BLaER1 treated with 17β-estradiol and CSF1 and Interleukin-3, amounts not matched to agents 10 nM and 100 nM (cell line): ENCODE results near the gene SYK.

ENCODE experiments used
- H3K27ac ChIP-seq, 11 experiments: shearing (Covaris generic); formaldehyde crosslinking; 2 replicates each; pipeline ENCODE4 v1.8.1; 2022
- H3K27me3 ChIP-seq, 11 experiments: shearing (Covaris generic); formaldehyde crosslinking; 2 replicates each; pipeline ENCODE4 v1.8.1; 2022
- H3K36me3 ChIP-seq, 11 experiments: shearing (Covaris generic); formaldehyde crosslinking; 2 replicates each; pipeline ENCODE4 v1.8.1; 2022
- H3K4me1 ChIP-seq, 10 experiments: shearing (Covaris generic); formaldehyde crosslinking; 2 replicates each; pipeline ENCODE4 v1.8.1; 2022
- H3K4me2 ChIP-seq, 11 experiments: shearing (Covaris generic); formaldehyde crosslinking; 2 replicates each; pipeline ENCODE4 v1.8.1; 2022
- H3K4me3 ChIP-seq, 10 experiments: shearing (Covaris generic); formaldehyde crosslinking; 2 replicates each; pipeline ENCODE4 v1.8.1; 2022
- H3K9ac ChIP-seq, 11 experiments: shearing (Covaris generic); formaldehyde crosslinking; 2 replicates each; pipeline ENCODE4 v1.8.1; 2022
- H3K9me3 ChIP-seq, 11 experiments: shearing (Covaris generic); formaldehyde crosslinking; replicated peaks in 1 of 11; 2 replicates each; pipeline ENCODE4 v1.8.1; 2022
- H4K20me1 ChIP-seq, 11 experiments: shearing (Covaris generic); formaldehyde crosslinking; 2 replicates each; pipeline ENCODE4 v1.8.1; 2022
- Cebpa-rat ChIP-seq, 11 experiments: shearing (Covaris generic); IDR thresholded peaks; 2 replicates each; pipeline ENCODE4 v1.8.1; 2022

SYK gene

DNA sequence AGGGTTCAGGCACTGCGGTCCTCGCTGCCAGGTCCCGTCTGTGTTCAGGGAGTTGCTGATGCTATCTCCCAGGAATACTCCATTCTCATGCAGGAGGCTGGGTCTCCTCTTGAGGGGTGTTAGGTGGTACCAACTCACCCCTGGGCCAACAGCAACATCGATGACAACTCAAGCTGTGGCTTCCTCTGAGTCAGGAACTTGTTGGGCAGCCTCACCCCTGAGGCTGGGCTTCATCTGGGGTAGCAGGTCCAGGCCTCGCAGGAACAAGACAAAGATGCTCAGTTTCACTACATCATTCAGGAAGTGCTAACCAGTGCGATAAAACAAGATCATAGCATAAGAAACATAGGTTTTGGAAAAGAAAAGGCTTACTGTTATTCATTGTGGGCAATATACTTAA lies 125.9 kb downstream of the SYK start:
- Histone ChIP-seq H3K4me3 (no peak overlapping the region), H3K27ac (no peak overlapping the region), H3K9me3 (peaks cover 0 to 14% (median 0%) of the 10 kb centered on the region in 11 experiments; a peak in 4 of 22 replicates), H3K4me1 (peaks cover 8 to 39% (median 26%) of the 10 kb centered on the region in 10 experiments), H3K27me3 (no peaks in the 10 kb centered on the region), H3K9ac (no peak overlapping the region), H3K4me2 (peak overlapping the region in 2 of 11 experiments; percentile 17 to 18; a peak in 2 of 22 replicates), H3K36me3 (no peaks in the 10 kb centered on the region), H4K20me1 (no peaks in the 10 kb centered on the region)
- TF ChIP-seq Cebpa-rat (IDR thresholded peaks at IDR 0.05) = no peak

DNA sequence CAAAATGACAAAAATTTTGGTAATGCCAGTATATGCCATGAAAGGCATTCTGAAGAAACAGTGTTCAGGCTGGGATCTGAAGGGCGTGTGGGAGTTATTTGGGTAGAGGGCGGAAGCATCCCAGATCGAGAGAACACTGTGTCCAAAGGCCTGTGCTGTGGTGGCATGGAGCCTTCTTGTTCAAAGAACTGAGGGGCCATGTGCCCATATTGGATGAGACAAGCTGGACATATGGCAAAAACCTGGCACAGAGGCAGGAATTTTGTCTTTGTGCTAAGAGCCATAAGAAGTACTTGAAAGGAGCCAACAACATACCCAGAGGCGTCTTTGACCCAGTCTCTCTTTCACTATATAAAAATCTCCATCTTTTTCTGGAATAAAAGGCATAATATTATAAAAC lies 128.0 kb downstream of the SYK start:
- no peak overlapping the region for H3K4me2 ChIP-seq
- TF ChIP-seq Cebpa-rat (IDR thresholded peaks at IDR 0.05) = no peak
- no peaks in the 10 kb centered on the region for H3K36me3 ChIP-seq
- no peaks in the 10 kb centered on the region for H4K20me1 ChIP-seq
- H3K4me1 ChIP-seq = peaks cover 2 to 42% (median 28%) of the 10 kb centered on the region in 10 experiments
- no peak overlapping the region for H3K9ac ChIP-seq
- H3K27ac ChIP-seq = no peak overlapping the region
- H3K9me3 ChIP-seq = peaks cover 0 to 14% (median 0%) of the 10 kb centered on the region in 11 experiments; a peak in 4 of 22 replicates
- H3K27me3 ChIP-seq = no peaks in the 10 kb centered on the region
- H3K4me3 ChIP-seq = no peak overlapping the region

DNA sequence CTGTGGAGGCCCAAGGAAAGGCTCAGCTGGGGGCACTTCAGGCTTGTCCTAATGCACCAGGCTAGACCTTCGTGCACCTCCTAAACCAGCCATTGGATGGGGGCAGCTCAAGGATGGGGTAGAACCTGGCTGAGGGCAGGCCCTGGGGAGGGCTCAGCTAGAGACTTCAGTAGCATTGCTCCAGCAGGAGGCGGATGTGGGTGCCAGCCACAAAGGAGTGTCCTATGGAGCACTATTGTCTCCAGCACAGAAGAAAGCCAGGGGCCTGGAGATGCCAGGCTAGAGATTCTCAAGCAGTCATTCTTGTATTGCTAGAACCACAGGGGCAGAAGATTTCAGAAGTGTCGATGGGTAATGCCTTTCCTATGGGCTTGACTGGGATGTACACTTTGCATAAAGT lies 131.8 kb downstream of the SYK start:
- Histone ChIP-seq H3K9me3 (no peaks in the 10 kb centered on the region; a peak in 1 of 22 replicates), H4K20me1 (no peaks in the 10 kb centered on the region), H3K27ac (no peak overlapping the region), H3K4me1 (peaks cover 0 to 49% (median 39%) of the 10 kb centered on the region in 10 experiments; a peak in 18 of 20 replicates), H3K9ac (no peak overlapping the region), H3K36me3 (no peaks in the 10 kb centered on the region), H3K4me2 (peak overlapping the region in 8 of 11 experiments; percentile 59 to 92 (median 76); a peak in 15 of 22 replicates), H3K27me3 (0 out of 22 replicates have a peak, but pooled peaks cover 0 to 4% (median 0%) of the 10 kb centered on the region in 11 experiments), H3K4me3 (no peak overlapping the region)
- TF ChIP-seq Cebpa-rat (IDR thresholded peaks at IDR 0.05) = no peak

DNA sequence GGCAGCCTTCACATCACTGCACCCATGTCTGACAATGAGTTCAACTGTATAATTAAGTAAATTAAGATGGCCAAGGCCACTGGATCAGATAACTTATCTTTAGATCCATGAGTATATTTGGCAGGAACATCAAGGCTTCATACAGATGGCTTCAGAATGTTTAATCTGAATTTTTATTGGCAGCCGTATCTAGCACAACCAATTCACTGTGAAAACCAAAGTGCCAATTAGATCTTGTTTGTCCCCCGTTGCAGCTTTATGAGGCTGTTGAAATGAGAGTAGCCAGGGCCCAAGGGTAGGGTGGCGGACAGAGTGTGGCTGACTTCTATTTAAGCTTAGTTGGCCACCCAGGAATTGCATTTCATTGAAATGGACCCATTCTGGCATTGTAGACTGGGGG lies 137.7 kb downstream of the SYK start:
- no peak overlapping the region for H3K27ac ChIP-seq
- H4K20me1 ChIP-seq = no peaks in the 10 kb centered on the region
- H3K4me1 ChIP-seq = peaks cover 0 to 45% (median 35%) of the 10 kb centered on the region in 10 experiments; a peak in 18 of 20 replicates
- H3K9me3 ChIP-seq = peaks cover 9 to 23% (median 18%) of the 10 kb centered on the region in 11 experiments; a peak in 20 of 22 replicates
- no peak for TF ChIP-seq Cebpa-rat (IDR thresholded peaks at IDR 0.05)
- H3K9ac ChIP-seq = no peak overlapping the region
- H3K36me3 ChIP-seq = no peaks in the 10 kb centered on the region
- H3K4me2 ChIP-seq = no peak overlapping the region
- H3K4me3 ChIP-seq = no peak overlapping the region
- 0 out of 22 replicates have a peak, but pooled peaks cover 0 to 4% (median 0%) of the 10 kb centered on the region in 11 experiments for H3K27me3 ChIP-seq

DNA sequence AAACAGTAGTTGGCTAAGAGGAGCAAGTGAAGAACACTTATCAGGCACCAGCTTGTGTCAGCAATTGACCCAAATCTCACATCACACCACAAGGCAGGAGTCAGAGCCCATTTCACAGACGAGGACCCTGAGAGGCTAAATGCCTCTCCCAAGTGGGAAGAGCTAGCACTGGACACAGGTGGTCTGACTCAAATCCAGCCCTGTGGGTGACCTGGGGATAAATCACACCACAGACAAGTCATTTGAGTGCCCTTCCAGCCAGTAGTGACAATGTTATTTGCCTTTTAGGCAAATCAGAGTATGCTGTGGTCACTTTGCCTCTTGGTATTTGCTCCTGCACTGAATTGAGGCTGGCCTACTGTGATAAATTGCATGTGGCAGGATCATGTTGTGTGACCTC lies 138.7 kb downstream of the SYK start:
- H3K36me3 ChIP-seq = no peaks in the 10 kb centered on the region
- no peak overlapping the region for H3K9ac ChIP-seq
- no peak overlapping the region for H3K4me3 ChIP-seq
- no peaks in the 10 kb centered on the region for H4K20me1 ChIP-seq
- no peak for TF ChIP-seq Cebpa-rat (IDR thresholded peaks at IDR 0.05)
- H3K27ac ChIP-seq = no peak overlapping the region
- H3K27me3 ChIP-seq = no peaks in the 10 kb centered on the region
- peaks cover 0 to 35% (median 26%) of the 10 kb centered on the region in 10 experiments; a peak in 17 of 20 replicates for H3K4me1 ChIP-seq
- H3K4me2 ChIP-seq = no peak overlapping the region
- H3K9me3 ChIP-seq = peaks cover 9 to 23% (median 18%) of the 10 kb centered on the region in 11 experiments; a peak in 20 of 22 replicates

DNA sequence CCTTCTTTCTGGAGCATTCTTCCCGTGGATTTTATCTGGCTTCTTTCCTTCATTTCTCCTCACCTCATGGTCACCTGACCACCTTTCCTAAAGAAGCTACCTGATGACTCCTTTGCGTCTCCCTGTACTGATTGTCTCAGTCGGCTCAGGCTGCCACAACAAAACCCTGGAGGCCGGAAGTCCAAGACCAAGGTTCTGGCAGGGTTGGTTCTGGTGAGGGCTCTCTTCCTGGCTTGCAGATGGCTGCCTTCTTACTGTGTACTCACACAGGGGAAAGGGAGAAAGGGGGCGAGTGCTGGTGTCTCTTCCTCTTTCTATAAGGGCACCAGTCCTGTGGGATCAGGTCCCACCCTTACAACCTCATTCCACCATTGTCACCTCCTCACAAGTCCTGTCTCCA lies 140.0 kb downstream of the SYK start:
- no peak for TF ChIP-seq Cebpa-rat (IDR thresholded peaks at IDR 0.05)
- H3K27ac ChIP-seq = no peak overlapping the region
- H3K27me3 ChIP-seq = no peaks in the 10 kb centered on the region
- peak overlapping the region in 4 of 11 experiments; percentile 46 to 58 (median 46); a peak in 6 of 22 replicates for H3K4me2 ChIP-seq
- no peak overlapping the region for H3K9ac ChIP-seq
- H3K4me3 ChIP-seq = no peak overlapping the region
- H4K20me1 ChIP-seq = no peaks in the 10 kb centered on the region
- H3K36me3 ChIP-seq = no peaks in the 10 kb centered on the region
- H3K9me3 ChIP-seq = peaks cover 9 to 23% (median 18%) of the 10 kb centered on the region in 11 experiments; a peak in 20 of 22 replicates
- H3K4me1 ChIP-seq = peaks cover 0 to 21% (median 14%) of the 10 kb centered on the region in 10 experiments; a peak in 14 of 20 replicates

DNA sequence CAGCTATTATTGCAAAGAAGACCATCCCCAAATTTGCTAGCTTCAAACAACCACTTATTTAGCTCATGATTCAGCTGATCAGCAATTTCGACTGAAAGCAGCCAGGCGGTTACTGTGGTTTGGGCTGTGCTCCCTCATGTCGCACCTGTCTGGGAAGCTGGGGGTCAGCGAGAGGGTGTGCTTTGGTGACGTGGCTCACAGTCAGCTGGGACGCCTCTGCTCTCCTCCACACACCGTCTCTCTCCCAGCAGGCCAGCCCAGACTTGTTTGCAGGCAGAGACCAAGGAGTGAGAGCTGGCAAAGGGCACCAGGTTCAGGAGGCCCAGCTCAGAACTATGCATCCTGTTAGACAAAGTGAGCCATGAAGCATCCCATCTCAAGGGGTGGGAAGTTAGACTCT lies 140.9 kb downstream of the SYK start:
- H3K27me3 ChIP-seq = no peaks in the 10 kb centered on the region
- H3K4me1 ChIP-seq = peaks cover 0 to 18% (median 12%) of the 10 kb centered on the region in 10 experiments; a peak in 14 of 20 replicates
- no peaks in the 10 kb centered on the region for H3K36me3 ChIP-seq
- H4K20me1 ChIP-seq = no peaks in the 10 kb centered on the region
- H3K4me2 ChIP-seq = peak overlapping the region in 7 of 11 experiments; percentile 43 to 65 (median 46); a peak in 14 of 22 replicates
- TF ChIP-seq Cebpa-rat (IDR thresholded peaks at IDR 0.05) = no peak
- H3K9ac ChIP-seq = no peak overlapping the region
- H3K27ac ChIP-seq = no peak overlapping the region
- H3K9me3 ChIP-seq = peaks cover 9 to 23% (median 18%) of the 10 kb centered on the region in 11 experiments; a peak in 20 of 22 replicates
- H3K4me3 ChIP-seq = no peak overlapping the region

DNA sequence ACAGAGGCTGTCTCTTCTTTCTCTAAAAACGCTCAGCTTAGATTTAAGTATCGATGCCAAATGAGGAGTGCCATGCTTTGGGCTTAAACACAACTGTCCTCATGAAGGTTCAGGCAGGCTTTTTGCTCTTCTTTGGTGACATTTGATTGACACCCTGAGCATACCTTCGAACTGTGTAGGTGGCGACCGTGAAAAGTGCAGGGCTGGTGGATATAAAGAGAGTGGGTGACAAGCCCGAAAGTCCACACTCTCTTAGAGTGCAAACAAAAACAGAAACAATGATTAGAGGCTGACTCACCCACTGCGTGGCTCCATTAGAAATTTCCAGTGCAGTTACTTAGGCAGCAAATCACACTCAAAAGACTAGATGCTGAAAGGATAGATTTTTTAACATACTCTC lies 141.7 kb downstream of the SYK start:
- H3K4me1 ChIP-seq = peaks cover 0 to 18% (median 12%) of the 10 kb centered on the region in 10 experiments; a peak in 14 of 20 replicates
- TF ChIP-seq Cebpa-rat (IDR thresholded peaks at IDR 0.05) = no peak
- no peaks in the 10 kb centered on the region for H4K20me1 ChIP-seq
- H3K9me3 ChIP-seq = peaks cover 9 to 23% (median 18%) of the 10 kb centered on the region in 11 experiments; a peak in 20 of 22 replicates
- peak overlapping the region in 1 of 11 experiments; percentile 58; a peak in 1 of 22 replicates for H3K4me2 ChIP-seq
- no peaks in the 10 kb centered on the region for H3K36me3 ChIP-seq
- H3K27me3 ChIP-seq = no peaks in the 10 kb centered on the region
- H3K27ac ChIP-seq = no peak overlapping the region
- H3K4me3 ChIP-seq = no peak overlapping the region
- H3K9ac ChIP-seq = no peak overlapping the region

DNA sequence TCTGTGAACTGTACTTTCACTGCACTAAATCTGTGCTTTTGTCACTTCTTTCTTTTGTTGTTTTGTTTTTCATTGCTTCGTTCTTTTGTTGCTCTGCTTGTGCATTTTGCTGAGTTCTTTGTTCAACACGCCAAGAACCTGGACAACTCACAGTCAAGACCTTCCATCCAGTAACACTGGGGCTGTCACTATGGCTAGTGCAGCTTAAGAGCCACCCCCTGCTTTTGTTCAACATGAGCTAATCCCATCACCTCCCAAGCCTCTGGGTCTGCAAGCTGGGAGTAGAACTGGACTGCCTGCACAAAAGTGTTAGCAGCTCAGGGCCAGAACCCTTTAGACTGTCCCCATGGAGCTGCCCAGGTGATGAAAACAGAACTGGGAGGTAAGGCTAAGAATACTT lies 143.7 kb downstream of the SYK start:
- H3K36me3 ChIP-seq = no peaks in the 10 kb centered on the region
- H3K9ac ChIP-seq = no peak overlapping the region
- peaks cover 6 to 22% (median 13%) of the 10 kb centered on the region in 11 experiments; a peak in 20 of 22 replicates for H3K9me3 ChIP-seq
- peaks cover 0 to 25% (median 18%) of the 10 kb centered on the region in 10 experiments; a peak in 14 of 20 replicates for H3K4me1 ChIP-seq
- H3K27me3 ChIP-seq = no peaks in the 10 kb centered on the region
- H3K4me3 ChIP-seq = no peak overlapping the region
- TF ChIP-seq Cebpa-rat (IDR thresholded peaks at IDR 0.05) = no peak
- H4K20me1 ChIP-seq = no peaks in the 10 kb centered on the region
- H3K4me2 ChIP-seq = no peak overlapping the region
- H3K27ac ChIP-seq = no peak overlapping the region
